GM10248 (cell line): ENCODE data around the gene DIPK1B.

ENCODE experiments used
- CTCF ChIA-PET: fragments of 300-600 bp; sonication (Branson Sonifier 250); formaldehyde crosslinking; extraction: SDS; loops from one replicate; lab custom pipeline; 2021; ENCODE audit warnings: antibody characterized with exemption; lab: Yijun Ruan, JAX
- POLR2A ChIA-PET: fragments of 350-650 bp; sonication (Branson Sonifier 250); formaldehyde crosslinking; extraction: SDS; loops from one replicate; lab custom pipeline; 2020; ENCODE audit warnings: antibody characterized with exemption; lab: Yijun Ruan, JAX
- DNase-seq: peaks from one replicate; pipeline ENCODE4 v3.0.0; 2012; ENCODE audit errors: extremely low spot score
- CTCF ChIP-seq: IDR thresholded peaks from 2 replicates; pipeline ENCODE4 v1.5.1; 2012; ENCODE audit warnings: mild to moderate bottlenecking, low read depth; ENCODE audit errors: extremely low read depth, missing control alignments, control extremely low read depth

DIPK1B gene

DNA sequence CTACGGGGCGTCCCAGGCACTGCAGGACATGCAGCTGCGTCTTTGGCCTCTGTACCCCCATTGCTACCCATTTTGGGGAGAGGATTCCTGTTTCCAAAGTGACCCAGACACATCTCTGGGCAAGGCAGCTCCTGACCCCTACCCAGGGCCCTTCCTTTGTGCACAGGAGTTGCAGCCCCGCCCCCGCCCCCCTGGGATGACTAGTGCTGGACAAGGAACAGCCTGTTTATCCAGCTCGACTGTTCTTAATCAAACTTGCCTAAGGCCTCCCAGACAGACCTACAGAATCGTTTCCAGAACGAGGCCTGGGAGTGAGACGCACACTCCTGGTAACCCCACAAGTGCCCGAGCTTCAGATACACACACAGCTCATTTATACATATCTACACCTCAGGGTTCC, 13.2 kb downstream of the DIPK1B start:
- no peak for TF ChIP-seq CTCF
- no peak for DNase-seq
- ChIA-PET POLR2A (no interaction called here), CTCF (interaction anchor here (0.8 to 4.8 kb wide), 2 partner anchors 16 to 41 kb away, joined by 4 to 27 read pairs; partner anchors contain the start of gene LCN10)

- ChIA-PET POLR2A (interaction anchor here (2.4 kb wide), 2 partner anchors 11 to 65 kb away, joined by 5 to 36 read pairs; partner anchors contain the start of gene TMEM141), CTCF (interaction anchor here (0.8 to 4.8 kb wide), 7 partner anchors 12 to 41 kb away, joined by 3 to 27 read pairs (median 4); partner anchors contain the start of gene LCN10)
- no peak for DNase-seq
These were observed 13.7 kb downstream of the DIPK1B start for GRCh38 chr9:136726118-136726517.

DNA sequence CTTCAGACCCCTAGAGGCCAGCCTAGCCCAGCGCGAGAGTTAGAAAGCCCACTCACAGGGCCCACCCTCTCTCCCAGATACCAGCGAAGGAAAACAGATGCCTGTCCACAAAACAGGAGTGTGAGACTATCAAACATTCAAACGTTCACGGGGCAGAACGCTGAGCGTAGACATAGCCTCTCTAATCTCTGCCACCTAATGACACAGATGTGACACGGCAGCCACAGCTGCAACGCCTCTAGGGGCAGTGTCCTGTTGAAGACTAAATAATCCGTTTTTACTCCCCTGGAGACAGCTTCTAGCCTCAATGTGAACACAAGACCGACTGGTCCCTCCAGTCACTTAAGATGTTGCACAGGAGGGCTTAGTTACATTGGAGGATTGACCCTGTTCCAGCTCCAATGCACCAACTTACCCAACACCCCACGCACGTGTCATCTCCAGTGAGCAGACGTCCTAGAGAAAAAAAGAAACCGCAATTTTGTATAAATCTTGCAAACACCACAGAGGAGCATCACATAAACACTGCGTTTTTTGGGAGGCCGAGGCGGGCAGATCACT, 14.3 kb downstream of the DIPK1B start:
- ChIA-PET POLR2A (interaction anchor here (0.6 to 2.4 kb wide), 10 partner anchors 8 to 937 kb away, joined by 3 to 36 read pairs (median 5); partner anchors contain the start of gene TMEM141), CTCF (interaction anchor here (0.9 to 4.8 kb wide), 16 partner anchors 10 to 243 kb away, joined by 3 to 49 read pairs (median 4); partner anchors contain the start of genes AJM1 and LCN10)
- peak; percentile 72 for TF ChIP-seq CTCF
- DNase-seq, result peak; percentile 76

More at GRCh38 chr9:136726118-136726517, 13.7 kb downstream of the DIPK1B start:
- TF ChIP-seq CTCF, result no peak

DNA sequence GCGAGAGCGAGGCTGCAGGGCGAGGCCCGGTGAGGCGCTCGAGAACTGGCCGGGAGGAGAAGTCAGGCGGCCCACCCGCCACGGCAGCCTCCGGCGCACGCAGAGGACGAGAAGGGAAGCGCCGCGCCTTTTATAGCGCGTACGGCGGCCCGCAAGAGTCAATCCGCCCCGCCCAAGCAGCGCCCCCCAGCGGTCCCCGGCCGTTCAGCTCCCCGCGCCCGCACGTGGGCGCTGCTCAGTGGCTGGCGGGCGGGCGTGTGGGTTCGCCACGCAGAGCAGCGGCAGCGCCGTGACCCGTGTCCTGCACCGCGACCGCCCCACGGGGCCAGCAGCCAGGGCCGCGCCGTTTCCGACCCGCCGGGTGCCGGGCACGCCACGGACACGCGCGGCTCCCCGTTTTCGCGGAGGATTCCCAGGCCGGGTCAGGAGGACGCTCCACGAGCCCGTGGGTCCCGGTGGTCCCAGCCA, 15.7 kb downstream of the DIPK1B start:
- ChIA-PET POLR2A (interaction anchor here (0.6 to 2.4 kb wide), 20 partner anchors 9 to 332 kb away, joined by 3 to 36 read pairs (median 4); partner anchors contain the start of gene TMEM141), CTCF (interaction anchor here (0.7 to 4.8 kb wide), 14 partner anchors 10 to 240 kb away, joined by 3 to 49 read pairs (median 5); partner anchors contain the start of genes FBXW5, LCN10 and LCN8)

DNA sequence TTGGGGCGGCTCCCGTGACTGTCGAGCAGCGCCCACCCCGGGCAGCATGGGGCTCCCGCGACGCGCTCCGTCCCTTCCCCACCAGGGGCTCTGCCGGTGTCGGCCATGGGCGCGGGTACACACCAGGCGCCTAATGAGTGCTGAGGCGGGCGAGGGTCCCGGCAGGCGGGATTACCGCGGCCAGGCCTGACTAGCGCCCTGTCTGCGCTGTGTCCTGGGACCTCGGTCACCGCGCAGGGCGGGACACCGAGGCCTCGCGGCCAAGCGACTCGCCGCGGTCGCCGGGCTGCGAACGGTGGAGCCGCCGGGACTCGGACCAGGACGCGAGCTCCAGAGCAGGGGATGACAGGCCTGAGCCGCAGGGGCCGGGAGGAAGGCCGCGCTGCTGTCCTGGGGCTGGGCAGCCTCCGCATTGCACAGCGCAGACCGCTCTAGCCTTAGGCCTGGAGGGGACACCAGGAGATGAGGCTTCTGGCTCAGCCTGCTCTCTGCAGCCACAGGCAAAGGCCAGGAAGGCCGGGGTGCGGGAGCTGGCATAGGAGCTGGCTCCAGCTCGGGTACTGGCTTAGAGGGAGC, 16.3 kb downstream of the DIPK1B start:
- ChIA-PET POLR2A (interaction anchor here (0.6 to 2.4 kb wide), 20 partner anchors 8 to 331 kb away, joined by 3 to 36 read pairs (median 4); partner anchors contain the start of gene TMEM141), CTCF (interaction anchor here (0.7 to 4.8 kb wide), 20 partner anchors 9 to 241 kb away, joined by 3 to 49 read pairs (median 4); partner anchors contain the start of genes FBXW5, LCN10, LCN15 and LCN8)
- no peak for DNase-seq
- no peak for TF ChIP-seq CTCF

More for the DNA sequence above, 15.7 kb downstream of the DIPK1B start:
- TF ChIP-seq CTCF, result peak; percentile 95
- peak; percentile 95 for DNase-seq

GRCh38 chr9:136729144-136729543, 16.8 kb downstream of the DIPK1B start:
- CTCF ChIA-PET, result interaction anchor here (0.9 to 4.8 kb wide), 18 partner anchors 9 to 300 kb away, joined by 3 to 49 read pairs (median 4); partner anchors contain the start of genes FBXW5, LCN10, LCN15 and LCN8
- no peak for DNase-seq
- POLR2A ChIA-PET, result interaction anchor here (1.2 to 1.7 kb wide), 3 partner anchors 13 to 41 kb away, joined by 4 to 7 read pairs (median 6); no protein-coding TSS in a partner anchor
- TF ChIP-seq CTCF, result no peak
